Tibial nerve (tissue), 4 donors: ENCODE results near the gene PANX3. TPM values are rescaled to one million over a fixed set of nuclear protein-coding genes. Genes with fewer than 3 reads are reported as not detected.

ENCODE experiments used
- DNase-seq, 2 donors: peaks; one replicate each; pipeline ENCODE4 v3.0.0-alpha.2; 2019; ENCODE audit warnings: low spot score in 2 of 2
- H3K27ac ChIP-seq, 4 donors: fragments of 200-600 bp; sonication (generic) in 3 of 4; one replicate each; pipeline ENCODE4 v1.5.1; 2017 to 2019; ENCODE audit warnings: mild to moderate bottlenecking in 1 of 4
- H3K27me3 ChIP-seq, 2 donors: fragments of 200-600 bp; sonication (generic) in 1 of 2; one replicate each; pipeline versions ENCODE4 v1.5.1 to v1.6.0; 2017 to 2019
- H3K36me3 ChIP-seq, 3 donors: fragments of 200-600 bp; sonication (generic); one replicate each; pipeline ENCODE4 v1.5.1; 2018 to 2019
- H3K4me1 ChIP-seq, 4 donors: fragments of 200-600 bp; sonication (generic) in 3 of 4; one replicate each; pipeline ENCODE4 v1.5.1; 2017 to 2019
- H3K4me3 ChIP-seq, 4 donors: fragments of 200-600 bp; sonication (generic) in 3 of 4; one replicate each; pipeline ENCODE4 v1.5.1; 2017 to 2019; ENCODE audit warnings: mild to moderate bottlenecking in 1 of 4, moderate library complexity in 1 of 4
- H3K9me3 ChIP-seq, 4 donors: fragments of 200-600 bp; sonication (generic) in 3 of 4; one replicate each; pipeline ENCODE4 v1.5.1; 2017 to 2019
- CTCF ChIP-seq, 5 experiments: fragments of 200-600 bp in 3 of 5; fragments of 450-650 bp in 2 of 5; sonication (generic) in 3 of 5; IDR thresholded peaks; one replicate each; pipeline ENCODE4 v1.5.1; 2016 to 2019; ENCODE audit warnings: antibody characterized with exemption in 5 of 5, mild to moderate bottlenecking in 3 of 5, moderate library complexity in 2 of 5
- EP300 ChIP-seq, 2 donors: sonication (generic); formaldehyde crosslinking; IDR thresholded peaks; one replicate each; pipeline ENCODE4 v1.6.1; 2017; ENCODE audit warnings: antibody characterized with exemption in 2 of 2, mild to moderate bottlenecking in 1 of 2
- POLR2A ChIP-seq, 2 donors: fragments of 450-650 bp; IDR thresholded peaks; one replicate each; pipeline ENCODE4 v1.6.1; 2017; ENCODE audit warnings: antibody characterized with exemption in 2 of 2, mild to moderate bottlenecking in 2 of 2, moderate library complexity in 2 of 2
- WGBS, 2 donors: methylation state at CpG; one replicate each; pipeline ENCODE4 v1.1.5; 2018; 5-methylcytosine and 5-hydroxymethylcytosine counted together
- total RNA-seq, 4 donors: library from RNA; depleted of rRNA; stranded (reverse); fragments of >200 nt; gene quantifications; one replicate each; pipeline ENCODE4 v1.1.0, GENCODE V29; 2016

Gene PANX3
- total RNA-seq, 4 donors from 2014 or later: not detected

GRCh38 chr11:124591430-124591829 is 19.8 kb upstream of the PANX3 start:
- no peak overlapping the region for H3K27ac ChIP-seq
- no peak for DNase-seq
- TF ChIP-seq EP300 (IDR thresholded peaks at IDR 0.05) (no peak), POLR2A (IDR thresholded peaks at IDR 0.05) (no peak), CTCF (IDR thresholded peaks at IDR 0.05) (no peak)
- H3K4me3 ChIP-seq: no peak overlapping the region
- H3K4me1 ChIP-seq: no peaks in the 10 kb centered on the region
- no peaks in the 10 kb centered on the region for H3K27me3 ChIP-seq
- 83 to 88% methylated on average over 2 of the region's 2 CpGs for whole genome bisulfite sequencing, 2 donors
- H3K9me3 ChIP-seq: no peaks in the 10 kb centered on the region
- no peaks in the 10 kb centered on the region for H3K36me3 ChIP-seq

GRCh38 chr11:124592627-124593026 is 18.6 kb upstream of the PANX3 start:
- no peak for DNase-seq
- Histone ChIP-seq H3K36me3 (no peaks in the 10 kb centered on the region), H3K27ac (no peak overlapping the region), H3K4me1 (no peaks in the 10 kb centered on the region), H3K4me3 (no peak overlapping the region), H3K27me3 (no peaks in the 10 kb centered on the region), H3K9me3 (no peaks in the 10 kb centered on the region)
- TF ChIP-seq EP300 (IDR thresholded peaks at IDR 0.05): no peak
- no peak for TF ChIP-seq POLR2A (IDR thresholded peaks at IDR 0.05)
- no peak for TF ChIP-seq CTCF (IDR thresholded peaks at IDR 0.05)
- WGBS, 2 donors: 82 to 91% methylated on average over 6 of the region's 6 CpGs

GRCh38 chr11:124595302-124595701 is 15.9 kb upstream of the PANX3 start:
- Histone ChIP-seq H3K9me3 (no peaks in the 10 kb centered on the region), H3K36me3 (no peaks in the 10 kb centered on the region), H3K4me1 (no peaks in the 10 kb centered on the region), H3K27me3 (peaks cover 0 to 2% of the 10 kb centered on the region in 2 donors), H3K4me3 (no peak overlapping the region), H3K27ac (no peak overlapping the region)
- TF ChIP-seq EP300 (IDR thresholded peaks at IDR 0.05) (no peak), CTCF (IDR thresholded peaks at IDR 0.05) (no peak), POLR2A (IDR thresholded peaks at IDR 0.05) (no peak)
- DNase-seq: no peak
- 89 to 92% methylated on average over 3 of the region's 3 CpGs for WGBS, 2 donors

GRCh38 chr11:124597626-124598025 is 13.6 kb upstream of the PANX3 start:
- no peak for DNase-seq

More at GRCh38 chr11:124597626-124598025, 13.6 kb upstream of the PANX3 start:
- Histone ChIP-seq H3K36me3 (no peaks in the 10 kb centered on the region), H3K27ac (no peak overlapping the region), H3K9me3 (no peaks in the 10 kb centered on the region), H3K27me3 (peaks cover 0 to 2% of the 10 kb centered on the region in 2 donors), H3K4me3 (no peak overlapping the region), H3K4me1 (no peaks in the 10 kb centered on the region)
- TF ChIP-seq EP300 (IDR thresholded peaks at IDR 0.05) (no peak), CTCF (IDR thresholded peaks at IDR 0.05) (no peak), POLR2A (IDR thresholded peaks at IDR 0.05) (no peak)
